Breast epithelium (tissue), 4 donors: Measurements from ENCODE around the gene CTAG1A. TPM values are rescaled to one million over a fixed set of nuclear protein-coding genes. Genes with fewer than 3 reads are reported as not detected.
A peak's percentile ranks its signal among the peaks of the same experiment; 100 is the strongest.
"Not testable (repeated sequence)": the region's sequence is repeated elsewhere in the genome, so short reads cannot be mapped to it uniquely, and the experiment has no call there.

ENCODE experiments used
- DNase-seq, 2 donors: peaks; one replicate each; pipeline ENCODE4 v3.0.0-alpha.2; 2019; ENCODE audit warnings: low spot score in 2 of 2
- H3K27ac ChIP-seq, 2 donors: fragments of 200-600 bp; sonication (generic) in 1 of 2; one replicate each; pipeline ENCODE4 v1.5.1; 2016 to 2019; ENCODE audit warnings: mild to moderate bottlenecking in 1 of 2
- H3K27me3 ChIP-seq, 2 donors: fragments of 200-600 bp; sonication (generic) in 1 of 2; one replicate each; pipeline versions ENCODE4 v1.5.1 to v1.6.0; 2017 to 2019; ENCODE audit warnings: control low read depth in 1 of 2, mild to moderate bottlenecking in 1 of 2
- H3K36me3 ChIP-seq: fragments of 200-600 bp; one replicate; pipeline ENCODE4 v1.5.1; 2019
- H3K4me1 ChIP-seq, 2 donors: fragments of 200-600 bp; sonication (generic); one replicate each; pipeline ENCODE4 v1.5.1; 2016 to 2019; ENCODE audit warnings: control low read depth in 1 of 2
- H3K4me3 ChIP-seq, 3 donors: fragments of 200-600 bp; sonication (generic); 1 replicate in 2 of 3; 2 replicates in 1 of 3; pipeline ENCODE4 v1.5.1; 2016 to 2019; ENCODE audit warnings: mild to moderate bottlenecking in 3 of 3, moderate library complexity in 2 of 3
- H3K9me3 ChIP-seq, 2 donors: fragments of 200-600 bp; sonication (generic) in 1 of 2; one replicate each; pipeline ENCODE4 v1.5.1; 2016 to 2019; ENCODE audit warnings: control low read depth in 1 of 2
- POLR2A ChIP-seq: fragments of 450-650 bp; IDR thresholded peaks from one replicate; pipeline ENCODE4 v1.6.1; 2016; ENCODE audit warnings: antibody characterized with exemption, mild to moderate bottlenecking, moderate library complexity
- POLR2AphosphoS5 ChIP-seq, 3 donors: sonication (generic); formaldehyde crosslinking; IDR thresholded peaks; one replicate each; pipeline ENCODE4 v1.6.1; 2017; ENCODE audit warnings: antibody characterized with exemption in 3 of 3
- intact Hi-C: fragments of 100-400 bp; cut with DNase I; formaldehyde crosslinking; loops from one replicate; pipeline ENCODE4 v1.15.1; 2023; ENCODE audit warnings: low total_unique reads
- total RNA-seq, 3 donors: library from RNA; depleted of rRNA; stranded (reverse); fragments of >200 nt; gene quantifications; one replicate each; pipeline ENCODE4 v1.1.0, GENCODE V29; 2016
- TF ChIP-seq, protein P1 (sequence below), 3 donors: fragments of 450-650 bp; IDR thresholded peaks; one replicate each; pipeline ENCODE4 v1.5.1; 2016 to 2017; ENCODE audit warnings: antibody characterized with exemption in 3 of 3, mild to moderate bottlenecking in 3 of 3, moderate library complexity in 3 of 3

Gene CTAG1A
- total RNA-seq, 3 donors from 2014 or later = 2.3 TPM; not detected in 2

DNA sequence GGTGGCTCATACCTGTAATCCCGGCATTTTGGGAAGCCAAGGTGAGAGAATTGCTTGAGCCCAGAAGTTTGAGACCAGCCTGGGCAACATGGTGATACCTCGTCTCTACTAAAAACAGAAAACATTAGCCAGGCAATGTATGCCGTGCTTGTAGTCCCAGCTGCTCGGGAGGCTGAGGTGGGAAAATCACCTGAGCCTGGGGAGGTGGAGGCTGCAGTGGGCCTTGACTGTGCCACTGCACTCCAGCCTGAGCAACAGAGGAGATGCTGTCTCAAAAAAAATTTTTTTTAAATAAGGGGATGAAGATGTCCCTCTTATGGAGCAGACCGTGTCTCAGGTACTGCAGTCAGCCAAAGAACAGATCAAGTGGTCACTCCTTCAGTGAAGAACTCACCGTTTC lies 20.6 kb downstream of the CTAG1A start:
- TF ChIP-seq, protein P1, sequence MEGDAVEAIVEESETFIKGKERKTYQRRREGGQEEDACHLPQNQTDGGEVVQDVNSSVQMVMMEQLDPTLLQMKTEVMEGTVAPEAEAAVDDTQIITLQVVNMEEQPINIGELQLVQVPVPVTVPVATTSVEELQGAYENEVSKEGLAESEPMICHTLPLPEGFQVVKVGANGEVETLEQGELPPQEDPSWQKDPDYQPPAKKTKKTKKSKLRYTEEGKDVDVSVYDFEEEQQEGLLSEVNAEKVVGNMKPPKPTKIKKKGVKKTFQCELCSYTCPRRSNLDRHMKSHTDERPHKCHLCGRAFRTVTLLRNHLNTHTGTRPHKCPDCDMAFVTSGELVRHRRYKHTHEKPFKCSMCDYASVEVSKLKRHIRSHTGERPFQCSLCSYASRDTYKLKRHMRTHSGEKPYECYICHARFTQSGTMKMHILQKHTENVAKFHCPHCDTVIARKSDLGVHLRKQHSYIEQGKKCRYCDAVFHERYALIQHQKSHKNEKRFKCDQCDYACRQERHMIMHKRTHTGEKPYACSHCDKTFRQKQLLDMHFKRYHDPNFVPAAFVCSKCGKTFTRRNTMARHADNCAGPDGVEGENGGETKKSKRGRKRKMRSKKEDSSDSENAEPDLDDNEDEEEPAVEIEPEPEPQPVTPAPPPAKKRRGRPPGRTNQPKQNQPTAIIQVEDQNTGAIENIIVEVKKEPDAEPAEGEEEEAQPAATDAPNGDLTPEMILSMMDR (IDR thresholded peaks at IDR 0.05) = no peak
- no peak for TF ChIP-seq POLR2A
- TF ChIP-seq POLR2AphosphoS5 (IDR thresholded peaks at IDR 0.05) = no peak
- intact Hi-C loops = no loop called here
- H3K4me1 ChIP-seq = no peaks in the 10 kb centered on the region

DNA sequence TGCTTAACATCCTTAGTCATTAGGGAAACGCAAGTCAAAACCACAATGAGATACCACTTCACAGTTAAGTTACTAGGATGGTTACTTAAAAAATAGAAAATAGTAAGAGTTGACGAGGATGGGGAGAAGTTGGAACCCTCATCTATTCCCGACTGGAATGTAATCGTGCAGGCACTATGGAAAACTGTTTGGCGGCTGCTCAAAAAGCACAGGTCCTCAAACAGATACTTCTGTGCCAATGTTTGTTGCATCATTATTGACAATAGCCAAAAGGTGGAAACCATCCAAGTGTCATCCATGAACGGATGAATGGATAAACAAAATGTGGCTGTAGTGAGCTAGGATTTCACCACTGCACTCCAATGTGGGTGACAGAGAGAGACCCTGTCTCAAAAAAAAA lies 22.4 kb downstream of the CTAG1A start:
- no peaks in the 10 kb centered on the region for H3K4me1 ChIP-seq
- no peaks in the 10 kb centered on the region for H3K9me3 ChIP-seq
- no peaks in the 10 kb centered on the region for H3K36me3 ChIP-seq
- TF ChIP-seq, protein P1 (IDR thresholded peaks at IDR 0.05) = no peak
- no peak for TF ChIP-seq POLR2A
- TF ChIP-seq POLR2AphosphoS5 (IDR thresholded peaks at IDR 0.05) = no peak
- no peak overlapping the region for H3K4me3 ChIP-seq
- H3K27me3 ChIP-seq = peaks cover 0 to 12% of the 10 kb centered on the region in 2 donors
- DNase-seq = peak in 1 of 2 donors; percentile 26
- intact Hi-C loops = no loop called here
- no peak overlapping the region for H3K27ac ChIP-seq

More for the DNA sequence above, 20.6 kb downstream of the CTAG1A start:
- H3K9me3 ChIP-seq = no peaks in the 10 kb centered on the region
- H3K4me3 ChIP-seq = no peak overlapping the region
- DNase-seq = no peak
- H3K36me3 ChIP-seq = no peaks in the 10 kb centered on the region
- peaks cover 0 to 20% of the 10 kb centered on the region in 2 donors for H3K27me3 ChIP-seq
- no peak overlapping the region for H3K27ac ChIP-seq

DNA sequence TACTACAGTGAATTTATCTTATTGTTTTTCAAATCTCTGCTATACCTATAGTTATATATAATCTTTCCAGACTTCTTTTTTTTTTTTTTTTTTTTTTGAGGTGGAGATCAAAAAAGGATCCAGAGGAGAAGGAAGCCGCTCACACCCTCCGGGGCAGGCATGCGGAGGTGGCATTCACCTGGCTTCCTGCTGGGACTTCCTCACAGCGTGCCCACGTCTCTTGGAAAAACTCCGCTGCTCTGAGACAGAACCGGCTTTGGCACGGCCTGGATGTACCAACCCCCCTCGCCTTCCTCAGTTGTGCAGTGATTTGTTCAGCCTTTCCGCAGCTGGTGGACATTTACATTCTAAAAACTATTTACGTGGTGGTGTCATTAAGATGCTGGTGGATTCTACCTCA lies 23.0 kb downstream of the CTAG1A start:
- intact Hi-C loops = not testable (repeated sequence)

DNA sequence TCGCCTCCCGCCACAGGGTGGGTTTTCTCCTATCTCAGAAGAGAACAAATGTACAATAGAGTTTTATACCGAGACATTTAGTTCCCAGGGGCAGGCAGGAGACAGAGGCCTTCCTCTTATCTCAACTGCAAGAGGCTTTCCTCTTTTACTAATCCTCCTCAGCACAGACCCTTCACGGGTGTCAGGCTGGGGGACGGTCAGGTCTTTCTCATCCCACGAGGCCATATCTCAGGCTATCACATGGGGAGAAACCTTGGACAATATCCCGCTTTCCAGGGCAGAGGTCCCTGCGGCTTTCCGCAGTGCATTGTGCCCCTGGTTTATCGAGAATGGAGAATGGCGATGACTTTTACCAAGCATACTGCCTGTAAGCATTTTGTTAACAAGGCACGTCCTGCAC lies 23.9 kb downstream of the CTAG1A start:
- H3K4me1 ChIP-seq, H3K4me3 ChIP-seq, intact Hi-C loops, H3K36me3 ChIP-seq, H3K9me3 ChIP-seq, H3K27ac ChIP-seq, H3K27me3 ChIP-seq: not testable (repeated sequence)
- DNase-seq = peak in 1 of 2 donors; percentile 7

More for the DNA sequence above, 23.0 kb downstream of the CTAG1A start:
- not testable (repeated sequence) for H3K27ac ChIP-seq, H3K36me3 ChIP-seq, H3K9me3 ChIP-seq, H3K27me3 ChIP-seq, H3K4me3 ChIP-seq, H3K4me1 ChIP-seq
- DNase-seq = peak in 1 of 2 donors; percentile 17

DNA sequence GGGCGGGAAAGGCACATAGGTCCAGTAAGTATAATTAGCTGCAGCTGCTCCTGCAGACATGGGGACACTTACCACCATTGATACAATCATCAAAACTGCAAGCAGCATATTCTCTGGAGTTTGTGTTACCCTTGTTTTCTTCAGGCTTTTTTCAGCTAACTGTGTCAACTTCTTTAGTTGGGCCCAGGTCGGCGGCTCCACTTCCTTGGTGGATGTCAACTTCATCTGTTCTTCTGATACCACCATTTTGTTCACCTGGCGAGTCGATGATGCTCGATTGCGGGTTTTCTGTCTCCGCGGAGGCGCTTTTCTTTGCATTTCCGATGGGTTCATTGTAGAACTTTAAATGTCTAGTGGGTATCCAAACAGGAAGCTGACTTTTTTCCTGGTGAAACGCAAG lies 26.2 kb downstream of the CTAG1A start:
- peak in 1 of 2 donors; percentile 8 for DNase-seq
- H3K9me3 ChIP-seq, H3K4me1 ChIP-seq, H3K4me3 ChIP-seq, H3K36me3 ChIP-seq, H3K27ac ChIP-seq, H3K27me3 ChIP-seq, intact Hi-C loops: not testable (repeated sequence)

DNA sequence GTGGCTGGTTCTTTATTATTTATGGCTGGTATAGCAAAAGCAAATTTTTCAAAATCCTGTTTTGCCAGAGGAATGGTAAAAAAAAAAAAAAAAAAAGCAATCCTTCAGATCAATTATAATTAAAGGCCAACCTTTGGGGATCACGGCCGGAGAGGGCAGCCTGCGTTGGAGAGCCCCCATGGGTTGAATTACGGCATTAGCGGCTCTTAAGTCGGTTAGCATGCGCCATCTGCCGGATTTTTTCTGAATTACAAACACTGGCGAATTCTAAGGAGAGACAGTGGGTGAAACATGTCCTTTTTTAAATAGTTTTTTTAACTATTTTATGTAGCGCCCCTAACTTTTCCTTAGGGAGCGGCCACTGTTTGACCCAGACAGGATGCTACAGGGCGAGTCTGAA lies 28.7 kb downstream of the CTAG1A start:
- H3K9me3 ChIP-seq, intact Hi-C loops, H3K4me1 ChIP-seq, H3K36me3 ChIP-seq, DNase-seq, H3K27ac ChIP-seq, H3K27me3 ChIP-seq, H3K4me3 ChIP-seq: not testable (repeated sequence)

DNA sequence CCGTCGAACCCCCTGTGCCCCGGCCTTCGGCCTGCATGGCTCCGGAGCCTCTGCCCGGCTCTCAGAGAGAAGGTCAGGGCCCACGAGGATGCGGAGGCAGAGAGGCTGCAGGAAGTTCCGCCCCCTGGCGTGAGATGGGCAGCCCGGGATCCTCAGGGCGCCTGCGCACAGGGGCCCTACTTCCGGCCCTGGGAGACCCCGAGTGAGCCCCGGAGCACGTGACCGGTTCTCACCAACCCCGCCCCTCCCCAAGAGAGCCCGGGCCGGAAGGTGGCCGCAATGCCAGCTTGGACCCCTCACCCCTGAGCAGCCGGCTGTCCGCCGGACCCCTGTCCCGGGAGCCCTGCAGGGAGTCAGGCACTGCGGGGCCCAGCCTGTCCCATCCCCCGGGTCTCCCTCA lies 34.2 kb downstream of the CTAG1A start, which contains the start of gene CTAG1B:
CTAG1B (minus strand) TSS at position 101 of the 400 bp plus-strand sequence; CDS start at position 37, 64 bp downstream.
- H3K4me3 ChIP-seq, H3K36me3 ChIP-seq, H3K27me3 ChIP-seq, intact Hi-C loops, H3K4me1 ChIP-seq, DNase-seq, H3K27ac ChIP-seq, H3K9me3 ChIP-seq: not testable (repeated sequence)

DNA sequence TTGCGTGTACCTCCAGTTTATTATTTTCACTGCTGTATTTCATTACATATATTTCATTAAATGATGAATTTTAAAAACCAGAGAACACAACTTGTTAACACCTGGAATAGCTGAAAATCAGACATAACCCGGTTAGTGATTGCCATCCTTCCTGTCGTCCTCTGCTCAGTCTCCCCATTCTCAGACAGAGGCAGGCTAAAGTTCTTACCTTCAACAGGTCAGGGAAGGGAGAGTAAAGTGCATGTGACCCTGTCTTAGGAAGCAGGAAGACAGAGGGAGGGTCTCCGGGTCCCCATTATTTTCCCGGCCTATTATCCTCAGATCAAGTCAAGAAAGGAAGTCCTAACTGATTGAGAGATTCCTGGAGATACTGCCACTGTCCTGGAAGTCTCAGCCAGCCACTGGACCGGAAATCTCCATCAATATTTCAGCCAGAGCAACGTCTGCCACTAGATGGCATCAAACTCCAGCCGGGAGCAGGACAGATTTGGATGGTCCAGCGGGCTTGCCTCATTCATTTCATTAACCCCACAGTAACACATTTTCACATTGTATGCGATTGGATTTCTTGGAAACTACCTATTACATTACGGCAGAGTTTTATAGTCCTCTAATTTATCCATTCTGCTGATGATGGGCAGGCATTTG lies 36.0 kb downstream of the CTAG1A start:
- H3K4me1 ChIP-seq, intact Hi-C loops, H3K27ac ChIP-seq, H3K9me3 ChIP-seq, H3K36me3 ChIP-seq, H3K4me3 ChIP-seq, DNase-seq, H3K27me3 ChIP-seq: not testable (repeated sequence)

DNA sequence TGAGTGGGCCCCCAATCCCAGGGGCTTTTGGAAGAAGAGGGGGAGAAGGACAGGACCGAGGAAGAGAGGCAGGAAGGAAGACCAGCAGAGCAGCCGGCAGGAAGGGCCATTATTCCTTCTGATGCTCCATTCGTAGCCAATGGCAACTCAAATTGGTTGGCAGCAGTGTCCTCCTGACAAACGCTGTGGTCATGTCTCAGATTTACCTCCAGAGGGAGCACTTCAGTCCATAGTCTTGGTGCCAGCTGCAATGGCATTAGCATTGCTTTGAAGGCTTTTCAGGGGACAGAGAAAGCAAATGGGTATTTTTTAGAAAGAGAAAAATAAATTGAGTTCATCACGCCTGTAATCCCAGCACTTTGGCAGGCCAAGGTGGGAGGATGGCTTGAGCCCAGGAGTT lies 44.0 kb downstream of the CTAG1A start:
- intact Hi-C loops, H3K9me3 ChIP-seq, H3K4me3 ChIP-seq, H3K36me3 ChIP-seq, DNase-seq, H3K27ac ChIP-seq, H3K4me1 ChIP-seq, H3K27me3 ChIP-seq: not testable (repeated sequence)

DNA sequence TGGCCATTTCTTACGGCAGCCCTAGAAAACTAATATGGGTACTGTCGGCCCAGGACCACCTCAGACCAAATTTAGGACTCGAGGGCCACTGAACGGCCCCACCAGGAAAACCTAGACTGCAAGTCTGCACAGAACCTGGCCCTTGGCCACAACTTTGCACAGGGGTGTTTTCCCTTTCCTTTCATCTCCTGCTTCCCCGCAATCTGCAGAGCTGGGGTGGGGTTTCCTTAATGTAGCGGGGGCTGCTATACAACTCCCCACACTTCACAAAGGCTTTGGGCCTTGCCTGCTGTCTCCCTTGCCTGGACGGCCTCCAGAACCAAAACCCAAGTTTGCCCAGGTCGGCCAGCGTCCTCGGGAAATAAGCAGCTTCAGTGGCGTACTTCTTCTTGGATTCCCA lies 46.0 kb downstream of the CTAG1A start:
- H3K9me3 ChIP-seq, H3K4me1 ChIP-seq, H3K36me3 ChIP-seq, H3K4me3 ChIP-seq, DNase-seq, H3K27me3 ChIP-seq, H3K27ac ChIP-seq, intact Hi-C loops: not testable (repeated sequence)

DNA sequence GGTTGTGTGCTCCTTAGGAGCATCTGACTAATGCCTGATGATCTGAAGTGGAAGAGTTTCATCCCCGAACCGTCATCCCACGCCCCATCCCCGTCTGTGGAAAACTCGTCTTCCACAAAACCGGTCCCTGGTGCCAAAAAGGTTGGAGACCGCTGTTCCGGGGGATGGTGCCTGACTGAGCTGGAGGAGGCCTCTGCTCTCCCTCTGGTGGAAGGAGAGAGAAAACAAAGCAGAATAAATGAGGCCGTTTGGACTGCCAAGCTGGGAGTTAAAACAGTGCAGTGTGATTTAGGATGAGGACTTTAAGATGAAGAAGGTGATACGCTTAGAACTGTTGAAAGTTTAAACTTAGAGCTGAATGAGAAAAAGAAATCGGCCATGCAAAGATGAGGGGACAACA lies 48.7 kb downstream of the CTAG1A start:
- H3K27ac ChIP-seq, H3K4me1 ChIP-seq, DNase-seq, H3K4me3 ChIP-seq, H3K27me3 ChIP-seq, H3K36me3 ChIP-seq, H3K9me3 ChIP-seq, intact Hi-C loops: not testable (repeated sequence)
